Measurements from ENCODE around the gene BLVRA.
"Not testable (repeated sequence)": the region's sequence is repeated elsewhere in the genome, so short reads cannot be mapped to it uniquely, and the experiment has no call there.

The BLVRA gene

GRCh38 chr7:43769791-43770465 is 11.4 kb downstream of the BLVRA start:
- no peak for DNase-seq

DNA sequence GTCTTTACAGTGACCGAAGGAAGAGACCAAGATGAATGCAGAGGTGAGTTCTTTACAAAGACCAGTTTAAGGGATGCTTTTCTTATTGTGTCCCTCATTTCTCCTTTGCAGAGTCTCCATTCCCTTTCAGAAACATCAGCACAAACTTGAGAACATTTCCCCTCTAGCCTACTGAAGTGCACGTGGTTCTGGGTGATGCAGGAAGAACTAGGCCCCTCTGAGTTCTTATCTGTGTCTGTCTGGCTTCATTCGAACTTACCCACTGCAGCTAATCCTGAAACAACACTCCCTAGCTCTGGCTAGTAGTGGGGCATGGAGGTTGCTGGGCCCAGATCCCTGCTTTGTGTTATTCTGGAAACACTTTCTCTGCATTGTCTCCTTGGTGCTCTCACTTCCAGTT is 12.6 kb downstream of the BLVRA start:
- DNase-seq, result no peak

GRCh38 chr7:43771573-43771972 is 13.1 kb downstream of the BLVRA start:
- no peak for DNase-seq

- DNase-seq, result not testable (repeated sequence)
Measured at GRCh38 chr7:43773268-43773667, 14.8 kb downstream of the BLVRA start.

- DNase-seq, result not testable (repeated sequence)
Measured at GRCh38 chr7:43775255-43775654, 16.8 kb downstream of the BLVRA start.

DNA sequence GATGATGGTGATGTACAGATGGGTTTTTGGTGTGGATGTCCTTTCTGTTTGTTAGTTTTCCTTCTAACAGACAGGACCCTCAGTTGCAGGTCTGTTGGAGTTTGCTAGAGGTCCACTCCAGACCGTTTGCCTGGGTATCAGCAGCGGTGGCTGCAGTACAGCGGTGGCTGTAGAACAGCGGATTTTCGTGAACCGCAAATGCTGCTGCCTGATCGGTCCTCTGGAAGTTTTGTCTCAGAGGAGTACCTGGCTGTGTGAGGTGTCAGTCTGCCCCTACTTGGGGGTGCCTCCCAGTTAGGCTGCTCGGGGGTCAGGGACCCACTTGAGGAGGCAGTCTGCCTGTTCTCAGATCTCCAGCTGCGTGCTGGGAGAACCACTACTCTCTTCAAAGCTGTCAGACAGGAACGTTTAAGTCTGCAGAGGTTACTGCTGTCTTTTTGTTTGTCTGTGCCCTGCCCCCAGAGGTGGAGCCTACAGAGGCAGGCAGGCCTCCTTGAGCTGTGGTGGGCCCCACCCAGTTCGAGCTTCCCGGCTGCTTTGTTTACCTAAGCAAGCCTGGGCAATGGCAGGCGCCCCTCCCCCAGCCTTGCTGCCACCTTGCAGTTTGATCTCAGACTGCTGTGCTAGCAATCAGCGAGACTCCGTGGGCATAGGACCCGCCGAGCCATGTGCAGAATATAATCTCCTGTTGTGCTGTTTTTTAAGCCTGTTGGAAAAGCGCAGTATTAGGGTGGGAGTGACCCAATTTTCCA is 20.0 kb downstream of the BLVRA start:
- not testable (repeated sequence) for DNase-seq

DNA sequence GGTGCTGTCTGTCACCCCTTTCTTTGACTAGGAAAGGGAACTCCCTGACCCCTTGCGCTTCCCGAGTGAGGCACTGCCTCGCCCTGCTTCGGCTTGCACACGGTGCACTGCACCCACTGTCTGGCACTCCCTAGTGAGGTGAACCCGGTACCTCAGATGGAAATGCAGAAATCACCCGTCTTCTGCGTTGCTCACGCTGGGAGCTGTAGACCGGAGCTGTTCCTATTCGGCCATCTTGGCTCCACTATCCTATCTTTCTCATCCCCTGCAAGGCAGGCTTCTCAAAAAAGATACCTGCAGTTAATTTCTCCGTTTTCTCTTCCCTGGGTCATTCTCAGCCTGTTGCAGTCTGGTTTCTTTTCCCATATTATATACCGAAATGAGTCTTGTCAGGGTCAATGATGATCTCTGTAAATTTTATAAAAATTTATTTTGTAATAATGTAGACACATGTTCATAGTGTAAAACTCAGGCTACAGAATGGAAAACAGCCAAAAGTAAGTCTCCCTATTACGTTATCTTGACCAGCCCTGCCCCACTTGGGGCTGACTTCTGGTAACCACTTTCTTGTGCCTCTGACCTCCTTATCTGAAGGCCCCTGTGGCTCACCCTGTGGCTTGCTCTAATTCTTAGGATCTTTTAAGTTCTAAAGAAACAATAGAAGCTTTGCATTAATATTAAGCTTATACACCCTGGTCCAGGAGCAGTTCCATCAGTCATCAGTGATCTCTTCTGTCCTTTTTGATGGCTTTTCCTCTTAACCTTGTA is 20.7 kb downstream of the BLVRA start:
- no peak for DNase-seq

DNA sequence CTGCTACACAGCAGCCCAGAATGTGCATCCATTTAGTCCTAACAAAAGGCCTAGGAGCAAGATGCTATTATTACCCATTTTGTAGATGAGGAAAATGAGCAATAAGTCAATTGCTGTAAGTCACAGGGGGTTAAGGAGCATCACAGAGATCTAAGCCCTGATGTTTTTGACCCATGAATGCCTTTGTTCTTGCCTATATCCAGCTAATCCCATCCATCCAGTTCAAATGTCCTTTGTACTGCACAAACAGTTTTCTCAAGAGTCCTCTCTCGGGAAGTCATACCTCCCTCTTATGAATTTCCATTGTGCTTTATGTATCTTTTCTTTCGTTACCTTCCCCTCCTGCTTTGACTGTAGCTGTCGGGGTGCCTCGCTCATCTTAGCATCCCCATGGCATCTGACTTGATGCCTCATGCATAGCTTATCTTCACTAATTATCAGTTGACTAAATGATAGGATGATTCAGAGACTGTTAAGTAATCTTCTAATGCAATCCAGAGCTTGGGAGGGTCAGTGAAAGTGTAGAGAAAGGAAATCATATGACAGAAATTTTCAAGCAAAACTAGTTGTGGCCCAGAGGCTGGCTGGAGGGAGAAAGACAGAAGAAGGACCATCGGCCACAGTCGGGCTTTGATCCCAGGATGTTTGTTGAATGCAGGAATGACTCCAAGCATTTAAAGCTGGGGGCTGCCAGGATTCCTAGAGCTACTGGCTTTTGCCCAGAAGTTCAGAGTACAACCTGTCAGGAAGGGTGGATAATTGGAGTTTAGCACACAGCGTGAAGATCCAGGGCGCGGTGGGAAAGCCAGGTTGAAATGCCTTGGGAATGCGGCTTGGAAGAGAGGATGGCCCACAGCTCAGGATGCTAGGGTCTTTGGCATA is 23.5 kb downstream of the BLVRA start:
- DNase-seq, result no peak

- no peak for DNase-seq
Measured at GRCh38 chr7:43782768-43783555, 24.5 kb downstream of the BLVRA start.

GRCh38 chr7:43784030-43784584 is 25.6 kb downstream of the BLVRA start:
- DNase-seq, result no peak

GRCh38 chr7:43784585-43785087 is 26.2 kb downstream of the BLVRA start:
- DNase-seq, result not testable (repeated sequence)

GRCh38 chr7:43785420-43785819 is 26.9 kb downstream of the BLVRA start:
- DNase-seq, result no peak

DNA sequence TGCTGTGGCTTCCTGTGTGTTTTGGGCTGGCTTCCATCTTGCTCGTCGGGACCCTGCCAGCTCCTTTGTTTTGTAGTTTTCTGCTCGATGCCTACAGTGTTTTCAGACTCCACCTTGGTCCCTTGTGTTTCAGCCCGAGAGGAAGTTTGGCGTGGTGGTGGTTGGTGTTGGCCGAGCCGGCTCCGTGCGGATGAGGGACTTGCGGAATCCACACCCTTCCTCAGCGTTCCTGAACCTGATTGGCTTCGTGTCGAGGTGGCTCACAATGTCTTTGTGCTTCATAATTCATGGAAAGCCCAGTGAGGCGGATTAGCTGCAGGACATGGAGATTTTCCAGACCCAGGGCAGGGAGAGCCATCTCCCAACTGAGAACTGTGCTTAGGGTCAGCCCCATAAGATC is 29.3 kb downstream of the BLVRA start:
- DNase-seq, result no peak

DNA sequence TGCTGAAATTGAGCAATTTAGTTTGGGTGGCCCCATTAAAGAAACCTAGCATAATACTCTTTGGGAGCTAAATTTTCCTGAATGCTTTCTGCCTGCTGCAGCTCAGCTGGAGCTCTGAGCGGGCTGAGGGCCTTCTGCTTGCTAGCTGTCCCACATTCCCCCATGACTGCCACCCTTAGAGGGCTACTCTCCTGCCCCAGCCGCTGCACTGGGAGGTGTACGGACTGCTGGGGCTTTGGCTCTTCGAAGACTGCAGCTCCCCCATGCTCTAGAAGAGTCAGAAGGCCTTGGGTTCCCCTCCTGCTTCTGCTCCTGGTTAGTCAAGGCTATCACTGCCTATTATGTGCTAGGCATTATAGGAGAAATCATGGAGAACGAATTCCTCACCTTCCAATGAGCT is 31.5 kb downstream of the BLVRA start:
- DNase-seq, result no peak

GRCh38 chr7:43790834-43791233 is 32.4 kb downstream of the BLVRA start:
- no peak for DNase-seq

DNA sequence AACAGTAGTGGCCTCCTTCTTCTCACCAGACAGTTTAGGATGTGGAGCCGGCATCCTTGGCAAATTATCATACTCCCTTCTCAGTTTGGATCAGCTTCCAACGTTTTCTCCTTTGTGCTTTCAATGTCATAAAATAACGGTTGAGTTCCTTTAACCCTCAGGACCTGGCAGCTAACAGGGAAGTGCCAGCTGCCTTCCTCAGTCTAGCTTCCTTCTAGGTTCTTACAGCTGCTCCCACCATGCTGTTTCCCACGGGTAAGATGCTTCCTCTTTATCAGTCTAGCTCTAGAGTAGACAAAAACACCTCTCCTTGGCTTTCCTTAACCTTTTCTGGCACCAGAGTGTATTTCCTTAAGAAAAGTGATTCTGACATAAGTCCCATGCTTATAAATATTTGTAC is 33.2 kb downstream of the BLVRA start:
- no peak for DNase-seq

- DNase-seq, result no peak
Measured at GRCh38 chr7:43792471-43793150, 34.1 kb downstream of the BLVRA start.

DNA sequence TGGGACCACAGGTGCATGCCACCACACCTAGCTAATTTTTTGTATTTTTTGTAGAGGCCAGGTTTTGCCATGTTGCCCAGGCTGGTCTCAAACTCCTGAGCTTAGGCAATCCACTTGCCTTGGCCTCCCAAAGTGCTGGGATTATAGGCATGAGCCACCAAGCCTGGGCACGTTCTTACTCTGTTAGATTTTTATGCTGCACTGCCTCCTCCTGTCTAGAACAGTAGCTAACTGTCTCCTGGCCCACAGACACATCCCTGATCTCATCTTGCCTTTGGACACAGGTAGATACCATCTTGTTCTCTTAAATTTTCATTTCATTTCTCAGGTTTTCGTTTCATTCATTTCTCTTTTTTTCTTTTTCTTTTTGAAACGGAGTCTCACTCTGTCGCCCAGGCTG is 41.1 kb downstream of the BLVRA start:
- no peak for DNase-seq

DNA sequence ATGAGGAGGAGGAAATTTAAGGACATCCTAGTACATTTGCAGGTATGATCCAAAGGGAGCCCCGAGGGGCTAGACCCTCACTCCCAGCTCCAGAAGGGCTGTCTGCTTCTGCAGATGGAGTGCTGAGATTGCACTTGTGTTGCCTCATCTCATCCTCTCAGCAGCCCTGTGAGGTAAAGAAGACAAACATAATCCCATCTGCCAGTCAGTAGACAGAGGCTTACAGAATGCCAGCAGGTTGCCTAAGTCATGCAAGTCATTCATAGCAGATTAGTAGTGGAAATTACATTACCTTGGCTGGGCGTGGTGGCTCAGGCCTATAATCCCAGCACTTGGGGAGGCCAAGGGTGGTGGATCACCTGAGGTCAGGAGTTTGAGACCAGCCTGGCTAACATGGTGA is 45.4 kb downstream of the BLVRA start:
- no peak for DNase-seq

- no peak for DNase-seq
Measured at GRCh38 chr7:43808410-43808809, 49.9 kb downstream of the BLVRA start.
